ENCODE results near the gene OGA.

GRCh38 chr10:101816913-101817336, 1.3 kb downstream of the OGA start:
- TF ChIP-seq CTCF (IDR thresholded peaks at IDR 0.05; ENCODE audit: insufficient read depth, low read length, poor library complexity, severe bottlenecking): no peak
- no peak for TF ChIP-seq EZH2phosphoT487 (conservative IDR thresholded peaks at IDR 0.05; ENCODE audit: low read length)
